ENCODE results near the gene SCGB3A1. TPM values are rescaled to one million over a fixed set of nuclear protein-coding genes. Genes with fewer than 3 reads are reported as not detected.

SCGB3A1 gene
- total RNA-seq, 1 donor from 2014 or later = not detected

- peaks cover 24% of the 10 kb centered on the region for H3K27me3 ChIP-seq (ENCODE audit: control insufficient read depth, insufficient read depth, low read length)
- no peaks in the 10 kb centered on the region for H3K36me3 ChIP-seq (ENCODE audit: control insufficient read depth, insufficient read depth, low read length)
- H3K4me3 ChIP-seq (ENCODE audit: low read depth, low read length) = no peak overlapping the region
- DNase-seq (ENCODE audit: low read depth) = no peak
- no peak for TF ChIP-seq CTCF (IDR thresholded peaks at IDR 0.05; ENCODE audit: insufficient read depth, low read length, poor library complexity, severe bottlenecking)
Measured at GRCh38 chr5:180596668-180597231, 5.5 kb upstream of the SCGB3A1 start.

- H3K4me3 ChIP-seq (ENCODE audit: low read depth, low read length) = no peak overlapping the region
- H3K27me3 ChIP-seq (ENCODE audit: control insufficient read depth, insufficient read depth, low read length) = peaks cover 26% of the 10 kb centered on the region
- TF ChIP-seq CTCF (IDR thresholded peaks at IDR 0.05; ENCODE audit: insufficient read depth, low read length, poor library complexity, severe bottlenecking) = no peak
- DNase-seq (ENCODE audit: low read depth) = no peak
- no peaks in the 10 kb centered on the region for H3K36me3 ChIP-seq (ENCODE audit: control insufficient read depth, insufficient read depth, low read length)
Measured at GRCh38 chr5:180596115-180596667, 4.9 kb upstream of the SCGB3A1 start.

DNA sequence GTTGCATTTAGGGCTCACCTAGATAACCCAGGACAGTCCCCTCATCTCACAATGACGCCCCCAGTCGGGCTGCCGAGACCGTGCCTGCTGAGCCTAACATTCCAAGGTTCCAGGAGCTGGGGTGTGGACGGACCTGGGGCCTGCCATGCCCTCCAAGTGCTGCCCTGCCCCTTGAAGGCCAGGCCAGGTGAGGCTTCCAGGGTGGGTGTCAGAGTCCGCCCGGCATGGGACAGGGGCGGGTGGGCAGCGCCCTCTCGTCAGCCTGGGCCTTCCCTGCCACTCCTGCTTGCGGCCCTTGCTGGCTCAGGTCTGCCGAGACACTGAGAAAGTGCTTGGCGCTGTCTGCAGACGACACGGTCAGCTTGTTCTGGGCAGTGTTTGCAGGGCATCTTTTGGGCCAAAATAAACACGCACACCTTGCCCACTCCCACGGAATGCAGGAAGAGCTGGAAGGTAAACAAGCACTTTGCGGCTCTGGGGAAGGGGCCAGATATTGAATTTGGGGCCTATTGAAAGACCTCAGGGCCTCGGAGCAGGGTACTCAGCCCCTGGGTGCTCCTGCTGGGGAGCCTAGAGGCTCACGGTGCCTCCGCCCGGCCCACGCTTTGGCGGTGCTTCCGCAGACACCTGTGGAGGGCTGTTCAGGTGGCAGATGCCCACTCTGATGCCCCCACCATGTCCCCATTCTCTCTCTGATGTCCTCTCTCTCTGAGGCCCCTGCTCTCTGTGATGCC, 4.2 kb upstream of the SCGB3A1 start:
- Histone ChIP-seq H3K27me3 (ENCODE audit: control insufficient read depth, insufficient read depth, low read length) (peaks cover 32% of the 10 kb centered on the region), H3K4me3 (ENCODE audit: low read depth, low read length) (no peak overlapping the region), H3K36me3 (ENCODE audit: control insufficient read depth, insufficient read depth, low read length) (no peaks in the 10 kb centered on the region)
- no peak for DNase-seq (ENCODE audit: low read depth)
- TF ChIP-seq CTCF (IDR thresholded peaks at IDR 0.05; ENCODE audit: insufficient read depth, low read length, poor library complexity, severe bottlenecking) = no peak

DNA sequence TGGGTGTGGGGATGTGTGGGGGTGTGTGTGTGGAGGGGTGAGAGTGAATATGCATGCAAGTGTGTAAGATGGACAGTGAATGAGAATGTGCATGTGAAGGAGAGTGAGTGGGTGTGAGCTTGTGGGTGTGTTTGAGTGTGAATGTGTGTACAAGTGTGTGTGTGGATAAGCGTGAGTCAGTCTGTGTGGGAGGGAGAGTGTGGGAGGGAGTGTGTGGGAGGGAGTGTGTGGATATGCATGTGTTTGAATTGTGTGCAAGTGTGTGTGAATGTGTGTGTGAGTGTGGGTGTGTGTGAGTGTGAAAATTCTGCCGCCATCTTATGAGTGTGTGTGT, 3.7 kb upstream of the SCGB3A1 start:
- Histone ChIP-seq H3K27me3 (ENCODE audit: control insufficient read depth, insufficient read depth, low read length) (peaks cover 37% of the 10 kb centered on the region), H3K36me3 (ENCODE audit: control insufficient read depth, insufficient read depth, low read length) (no peaks in the 10 kb centered on the region), H3K4me3 (ENCODE audit: low read depth, low read length) (no peak overlapping the region)
- DNase-seq (ENCODE audit: low read depth) = no peak
- no peak for TF ChIP-seq CTCF (IDR thresholded peaks at IDR 0.05; ENCODE audit: insufficient read depth, low read length, poor library complexity, severe bottlenecking)

DNA sequence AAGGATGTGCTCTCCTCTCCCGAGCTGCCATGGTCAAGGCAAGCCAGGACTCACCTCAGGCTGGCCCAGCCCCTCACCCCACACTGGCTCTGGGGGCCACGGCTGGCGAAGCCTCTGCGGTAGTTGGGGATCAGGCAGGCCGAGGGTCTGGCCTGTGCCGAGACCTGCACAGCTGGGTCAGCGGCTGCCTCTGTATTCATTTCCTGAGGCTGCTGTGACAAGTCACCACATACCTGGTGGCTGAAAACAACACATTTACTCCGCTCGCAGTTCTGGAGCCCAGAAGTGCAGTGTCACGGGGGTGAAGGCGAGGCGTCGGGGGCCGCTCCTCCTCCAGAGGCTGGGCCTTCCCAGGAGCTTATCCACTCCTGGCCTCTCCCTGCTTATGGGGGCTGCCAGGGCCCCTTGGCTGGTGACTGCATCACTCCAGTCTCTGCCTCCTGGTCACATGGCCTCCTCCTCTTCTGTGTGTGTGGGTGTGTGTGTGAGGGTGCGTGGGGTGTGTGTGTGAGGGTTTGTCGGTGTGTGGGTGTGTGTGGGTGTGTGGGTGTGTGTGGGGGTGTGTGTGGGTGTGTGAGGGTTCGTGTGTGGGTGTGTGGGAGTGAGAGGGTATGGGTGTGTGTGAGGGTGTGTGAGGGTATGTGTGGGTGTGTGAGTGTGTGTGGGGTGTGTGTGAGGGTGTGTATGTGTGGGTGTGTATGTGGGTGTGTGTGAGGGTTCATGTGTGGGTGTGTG, 3.2 kb upstream of the SCGB3A1 start:
- TF ChIP-seq CTCF (IDR thresholded peaks at IDR 0.05; ENCODE audit: insufficient read depth, low read length, poor library complexity, severe bottlenecking) = no peak
- Histone ChIP-seq H3K27me3 (ENCODE audit: control insufficient read depth, insufficient read depth, low read length) (peaks cover 41% of the 10 kb centered on the region), H3K4me3 (ENCODE audit: low read depth, low read length) (no peak overlapping the region), H3K36me3 (ENCODE audit: control insufficient read depth, insufficient read depth, low read length) (no peaks in the 10 kb centered on the region)
- no peak for DNase-seq (ENCODE audit: low read depth)

All from kidney epithelial cell (primary cell).